SK-N-MC (cell line): ENCODE results near the gene LGALS9C.
"Not testable (repeated sequence)": the region's sequence is repeated elsewhere in the genome, so short reads cannot be mapped to it uniquely, and the experiment has no call there.

Experiments used
- EZH2 ChIP-seq: fragments of 200-600 bp; sonication (generic); IDR thresholded peaks from one replicate; pipeline ENCODE4 v1.6.1; 2017; ENCODE audit warnings: antibody characterized with exemption
- POLR2AphosphoS5 ChIP-seq: IDR thresholded peaks from 2 replicates; pipeline ENCODE4 v1.6.1; 2012; ENCODE audit warnings: mild to moderate bottlenecking, low read depth, low read length, borderline replicate concordance

- TF ChIP-seq EZH2, POLR2AphosphoS5: not testable (repeated sequence)
These were observed 778 bp downstream of the LGALS9C start for GRCh38 chr17:18477367-18477766.
